C4-2B (cell line): ENCODE results near the gene CFAP54.
"Not testable (repeated sequence)": the region's sequence is repeated elsewhere in the genome, so short reads cannot be mapped to it uniquely, and the experiment has no call there.

Source experiments
- H3K27ac ChIP-seq: fragments of 450-650 bp; 2 replicates; pipeline ENCODE4 v1.5.1; 2017
- ZFX ChIP-seq: fragments of 450-650 bp; IDR thresholded peaks from 2 replicates; pipeline ENCODE4 v1.6.1; 2017
- TF ChIP-seq, protein P1 (sequence below): fragments of 450-650 bp; conservative IDR thresholded peaks from 2 replicates; pipeline ENCODE4 v1.5.1; 2017; ENCODE audit warnings: mild to moderate bottlenecking

Gene CFAP54

DNA sequence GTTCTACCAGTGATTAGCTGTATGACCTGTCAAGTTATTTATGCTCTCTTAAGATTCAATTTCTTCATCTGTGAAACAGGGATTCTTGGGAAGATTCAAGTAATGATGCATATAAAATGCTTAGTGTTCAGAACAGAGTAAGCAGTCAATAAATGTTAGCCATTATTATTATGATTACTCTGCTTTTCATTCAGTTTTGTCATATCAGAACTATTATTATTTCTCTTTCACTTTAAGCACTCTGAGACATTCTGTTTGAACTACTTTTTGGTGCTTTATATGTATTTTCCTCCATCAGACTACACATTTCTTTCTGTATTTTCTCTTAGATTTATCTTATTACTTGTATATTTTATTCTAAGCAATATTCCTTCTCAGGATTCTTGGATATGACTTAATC, 81.2 kb downstream of the CFAP54 start:
- TF ChIP-seq ZFX: no peak
- TF ChIP-seq, protein P1, sequence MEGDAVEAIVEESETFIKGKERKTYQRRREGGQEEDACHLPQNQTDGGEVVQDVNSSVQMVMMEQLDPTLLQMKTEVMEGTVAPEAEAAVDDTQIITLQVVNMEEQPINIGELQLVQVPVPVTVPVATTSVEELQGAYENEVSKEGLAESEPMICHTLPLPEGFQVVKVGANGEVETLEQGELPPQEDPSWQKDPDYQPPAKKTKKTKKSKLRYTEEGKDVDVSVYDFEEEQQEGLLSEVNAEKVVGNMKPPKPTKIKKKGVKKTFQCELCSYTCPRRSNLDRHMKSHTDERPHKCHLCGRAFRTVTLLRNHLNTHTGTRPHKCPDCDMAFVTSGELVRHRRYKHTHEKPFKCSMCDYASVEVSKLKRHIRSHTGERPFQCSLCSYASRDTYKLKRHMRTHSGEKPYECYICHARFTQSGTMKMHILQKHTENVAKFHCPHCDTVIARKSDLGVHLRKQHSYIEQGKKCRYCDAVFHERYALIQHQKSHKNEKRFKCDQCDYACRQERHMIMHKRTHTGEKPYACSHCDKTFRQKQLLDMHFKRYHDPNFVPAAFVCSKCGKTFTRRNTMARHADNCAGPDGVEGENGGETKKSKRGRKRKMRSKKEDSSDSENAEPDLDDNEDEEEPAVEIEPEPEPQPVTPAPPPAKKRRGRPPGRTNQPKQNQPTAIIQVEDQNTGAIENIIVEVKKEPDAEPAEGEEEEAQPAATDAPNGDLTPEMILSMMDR: no peak
- H3K27ac ChIP-seq: no peak overlapping the region

DNA sequence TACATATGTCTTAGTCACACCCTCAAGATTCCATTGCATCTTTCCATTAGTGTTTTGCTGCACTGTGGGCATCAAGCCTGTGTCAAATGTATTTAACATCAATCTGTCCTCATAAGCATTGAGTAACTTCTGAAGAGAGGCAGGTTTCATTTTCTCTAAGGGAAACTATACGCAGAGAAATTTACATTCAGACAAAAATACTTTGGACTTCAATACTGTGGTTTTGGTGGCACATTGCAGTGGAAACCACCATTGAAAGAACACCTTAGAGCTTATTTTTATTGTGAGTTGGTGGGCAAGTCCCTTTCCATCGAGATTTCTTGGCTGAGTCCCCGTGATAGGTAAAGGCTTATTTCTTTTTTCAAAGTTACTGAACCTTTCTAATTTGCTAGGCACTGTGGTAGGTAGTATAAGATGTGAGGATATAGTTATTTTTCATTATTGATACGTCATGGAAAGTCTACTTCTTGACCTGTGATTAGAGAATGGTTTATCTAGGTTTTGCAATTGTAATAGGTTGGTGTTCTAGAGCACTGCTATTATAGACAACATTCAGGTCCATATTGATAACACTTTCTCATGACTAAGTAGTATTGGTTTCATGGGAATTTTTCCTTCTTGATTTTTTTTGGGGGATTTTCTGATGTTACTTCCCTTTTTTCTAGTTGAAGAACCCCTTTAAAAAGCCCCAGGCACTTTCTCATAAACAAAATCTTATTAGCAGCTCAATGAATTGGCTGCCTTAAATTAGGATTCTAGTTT, 81.9 kb downstream of the CFAP54 start:
- no peak for TF ChIP-seq ZFX
- TF ChIP-seq, protein P1: no peak
- no peak overlapping the region for H3K27ac ChIP-seq

DNA sequence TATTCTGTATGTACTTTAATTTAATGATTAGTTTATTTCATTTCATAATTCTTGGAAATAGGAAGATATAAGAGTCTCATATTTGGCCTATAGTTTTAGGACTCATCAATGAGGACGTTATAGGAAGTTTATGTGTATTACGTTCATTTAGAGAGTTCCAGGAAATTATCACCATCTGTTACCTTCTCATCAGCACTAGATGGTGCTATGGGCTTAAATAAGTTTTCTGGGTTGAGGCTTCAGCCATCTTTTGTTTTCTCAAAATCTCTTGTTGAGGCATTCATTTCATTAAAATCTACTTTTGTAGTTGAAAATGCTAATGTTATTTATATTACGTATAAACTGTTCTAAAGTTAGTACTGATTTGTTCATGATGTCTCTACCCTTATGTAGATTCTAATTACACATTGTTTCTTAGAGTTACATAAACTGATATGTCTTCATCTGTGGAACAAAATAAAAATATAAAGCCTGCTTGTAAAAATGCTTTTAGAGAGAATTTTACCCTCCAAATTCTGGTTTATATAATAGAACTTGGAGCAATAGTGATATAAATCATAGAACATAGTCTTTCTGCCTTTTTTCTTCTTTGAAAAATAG, 89.2 kb downstream of the CFAP54 start:
- H3K27ac ChIP-seq: no peak overlapping the region
- no peak for TF ChIP-seq ZFX
- TF ChIP-seq, protein P1: peak; percentile 67

DNA sequence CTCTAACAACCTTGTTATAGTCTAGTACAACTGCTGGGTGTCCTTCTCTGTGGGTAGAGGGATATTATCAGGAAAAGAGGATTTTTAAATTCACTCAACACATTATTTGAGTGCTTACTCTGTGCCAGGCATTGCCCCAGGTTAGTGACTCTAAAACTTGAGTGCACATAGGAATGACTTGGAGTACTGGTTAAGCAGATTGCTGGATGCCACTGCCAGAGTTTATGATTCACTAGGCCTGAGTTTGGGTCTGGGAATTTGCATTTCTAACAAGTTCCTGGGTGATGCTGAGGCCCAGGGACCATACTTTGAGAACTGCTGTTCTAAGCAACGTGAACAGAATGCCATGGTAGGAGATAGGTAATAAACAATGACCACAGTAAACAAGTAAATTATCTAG, 96.6 kb downstream of the CFAP54 start:
- H3K27ac ChIP-seq: no peak overlapping the region
- TF ChIP-seq, protein P1: no peak

- no peak overlapping the region for H3K27ac ChIP-seq
- TF ChIP-seq ZFX: no peak
- TF ChIP-seq, protein P1: no peak
Observed at GRCh38 chr12:96587691-96588090, 98.3 kb downstream of the CFAP54 start.

GRCh38 chr12:96590970-96591369, 101.6 kb downstream of the CFAP54 start:
- no peak for TF ChIP-seq ZFX
- TF ChIP-seq, protein P1: no peak
- H3K27ac ChIP-seq: no peak overlapping the region

DNA sequence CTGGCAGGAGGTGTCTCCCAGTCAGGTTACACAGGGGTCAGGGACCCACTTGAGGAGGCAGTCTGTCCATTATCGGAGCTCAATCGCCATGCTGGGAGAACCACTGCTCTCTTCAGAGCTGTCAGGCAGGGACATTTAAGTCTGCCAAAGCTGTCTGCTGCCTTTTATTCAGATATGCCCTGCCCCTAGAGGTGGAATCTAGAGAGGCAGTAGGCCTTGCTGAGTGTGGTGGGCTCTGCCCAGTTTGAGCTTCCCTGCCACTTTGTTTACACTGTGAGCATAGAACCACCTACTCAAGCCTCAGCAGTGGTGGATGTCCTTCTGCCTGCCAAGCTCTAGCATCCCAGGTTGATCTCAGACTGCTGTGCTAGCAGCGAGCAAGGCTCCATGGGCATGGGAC, 115.0 kb downstream of the CFAP54 start:
- not testable (repeated sequence) for H3K27ac ChIP-seq

DNA sequence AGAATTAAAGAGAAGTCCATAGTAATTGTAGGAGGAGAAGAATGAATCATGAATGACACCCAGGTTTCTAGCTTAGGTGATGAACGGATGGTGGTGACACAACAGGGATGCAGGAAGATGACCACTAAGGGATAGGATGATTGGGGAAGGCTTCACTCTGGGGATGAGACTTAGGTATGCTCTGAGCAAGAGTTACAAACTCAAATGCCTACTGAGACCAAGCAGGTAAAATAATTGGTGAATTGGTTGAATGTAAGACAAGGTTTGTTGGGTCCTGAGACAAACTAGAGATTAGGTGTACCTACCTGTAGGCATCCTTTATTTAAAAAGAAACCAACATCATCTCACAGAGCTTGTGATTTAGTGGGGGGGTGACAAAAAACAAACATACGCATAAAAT, 116.3 kb downstream of the CFAP54 start:
- H3K27ac ChIP-seq: no peak overlapping the region
- TF ChIP-seq, protein P1: no peak
- TF ChIP-seq ZFX: no peak
